Bronchial smooth muscle cell (primary cell): ENCODE results near the gene SCPEP1. TPM values are rescaled to one million over a fixed set of nuclear protein-coding genes. Genes with fewer than 3 reads are reported as not detected.

Experiments
- total RNA-seq: library from RNA; depleted of rRNA; stranded (reverse); fragments of >200 nt; gene quantifications from 2 replicates; pipeline ENCODE4 v1.2.1, GENCODE V29; 2014

Gene SCPEP1
- total RNA-seq: 58.2 and 98.1 TPM in 2 replicates

GRCh38 chr17:56977673-56978395 lies at the start of gene SCPEP1:
SCPEP1 (plus strand) TSS chr17:56978131; CDS start chr17:56978160, 29 bp downstream.

GRCh38 chr17:56960596-56961538 lies 17.1 kb upstream of the SCPEP1 start, which contains the start of gene COIL:
COIL (minus strand) TSS chr17:56961050; CDS start chr17:56961019, 31 bp downstream.

Other genes starting within 250 kb of the SCPEP1 start
- 0.32 and 0.60 TPM in 2 replicates for gene C17orf67, start 144.2 kb upstream of the SCPEP1 start, total RNA-seq
- 2.3 and 3.0 TPM in 2 replicates for gene DGKE, start 144.0 kb upstream of the SCPEP1 start, total RNA-seq
- gene TRIM25, start 64.1 kb upstream of the SCPEP1 start, total RNA-seq: 16.4 and 17.2 TPM in 2 replicates
- 8.3 and 11.7 TPM in 2 replicates for gene COIL, start 17.1 kb upstream of the SCPEP1 start, total RNA-seq
- gene AKAP1, start 107.1 kb downstream of the SCPEP1 start, total RNA-seq: 9.8 and 14.9 TPM in 2 replicates